ENCODE results near the gene FGD2.

DNA sequence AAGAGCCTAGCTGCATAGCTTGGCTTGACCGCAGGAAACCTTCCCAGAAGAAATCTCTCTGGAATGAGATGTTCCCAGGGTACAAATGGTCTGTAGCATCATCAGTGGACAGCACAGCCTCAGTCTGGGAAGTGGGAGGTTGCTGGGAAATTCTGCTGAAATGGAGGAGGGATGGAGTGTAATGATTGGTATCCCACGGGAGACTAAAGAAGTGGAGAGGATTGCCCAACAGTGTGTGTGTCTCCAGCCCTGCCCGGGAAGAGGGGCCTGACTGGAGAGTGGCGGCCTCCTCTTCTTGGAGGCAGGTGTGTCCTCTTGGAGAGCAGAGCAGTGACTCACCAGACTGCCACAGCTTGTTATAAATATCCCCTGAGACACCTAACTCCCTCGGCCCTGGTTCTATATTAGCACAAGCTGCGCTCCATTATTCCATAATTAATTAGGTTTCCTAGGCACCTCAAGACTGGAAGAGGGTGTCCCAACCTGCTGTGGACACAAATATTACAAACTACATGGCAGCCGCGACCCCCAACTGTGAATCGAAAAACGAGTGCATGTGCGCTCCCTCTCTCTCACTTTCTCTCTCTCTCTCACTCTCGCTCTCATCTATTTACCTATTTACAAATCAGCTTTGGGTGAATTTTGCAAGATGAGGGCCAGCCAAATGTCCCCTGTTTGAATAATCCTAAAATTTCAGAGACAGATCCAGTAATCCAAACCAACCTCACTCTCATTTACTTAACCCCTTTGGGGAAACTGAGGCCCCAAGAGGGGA, 68.8 kb downstream of the FGD2 start:
- TF ChIP-seq, protein P1, sequence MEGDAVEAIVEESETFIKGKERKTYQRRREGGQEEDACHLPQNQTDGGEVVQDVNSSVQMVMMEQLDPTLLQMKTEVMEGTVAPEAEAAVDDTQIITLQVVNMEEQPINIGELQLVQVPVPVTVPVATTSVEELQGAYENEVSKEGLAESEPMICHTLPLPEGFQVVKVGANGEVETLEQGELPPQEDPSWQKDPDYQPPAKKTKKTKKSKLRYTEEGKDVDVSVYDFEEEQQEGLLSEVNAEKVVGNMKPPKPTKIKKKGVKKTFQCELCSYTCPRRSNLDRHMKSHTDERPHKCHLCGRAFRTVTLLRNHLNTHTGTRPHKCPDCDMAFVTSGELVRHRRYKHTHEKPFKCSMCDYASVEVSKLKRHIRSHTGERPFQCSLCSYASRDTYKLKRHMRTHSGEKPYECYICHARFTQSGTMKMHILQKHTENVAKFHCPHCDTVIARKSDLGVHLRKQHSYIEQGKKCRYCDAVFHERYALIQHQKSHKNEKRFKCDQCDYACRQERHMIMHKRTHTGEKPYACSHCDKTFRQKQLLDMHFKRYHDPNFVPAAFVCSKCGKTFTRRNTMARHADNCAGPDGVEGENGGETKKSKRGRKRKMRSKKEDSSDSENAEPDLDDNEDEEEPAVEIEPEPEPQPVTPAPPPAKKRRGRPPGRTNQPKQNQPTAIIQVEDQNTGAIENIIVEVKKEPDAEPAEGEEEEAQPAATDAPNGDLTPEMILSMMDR (IDR thresholded peaks at IDR 0.05), result no peak
- TF ChIP-seq POLR2A (IDR thresholded peaks at IDR 0.05), result no peak
